Right renal cortex interstitium (tissue), 3 donors: ENCODE results near the gene PCDHA9. TPM values are rescaled to one million over a fixed set of nuclear protein-coding genes. Genes with fewer than 3 reads are reported as not detected.
"Not testable (repeated sequence)": the region's sequence is repeated elsewhere in the genome, so short reads cannot be mapped to it uniquely, and the experiment has no call there.

ENCODE experiments used
- DNase-seq, 3 donors: peaks; one replicate each; pipeline ENCODE4 v3.0.0-alpha.2; 2013; ENCODE audit warnings: low read depth in 3 of 3, low spot score in 2 of 3
- polyA plus RNA-seq, 3 donors: library from polyadenylated mRNA; unstranded; fragments of 120-200 nt; gene quantifications; one replicate each; pipeline ENCODE4 v1.2.1, GENCODE V29; 2013; ENCODE audit not compliant: insufficient read length in 3 of 3

The PCDHA9 gene, protein sequence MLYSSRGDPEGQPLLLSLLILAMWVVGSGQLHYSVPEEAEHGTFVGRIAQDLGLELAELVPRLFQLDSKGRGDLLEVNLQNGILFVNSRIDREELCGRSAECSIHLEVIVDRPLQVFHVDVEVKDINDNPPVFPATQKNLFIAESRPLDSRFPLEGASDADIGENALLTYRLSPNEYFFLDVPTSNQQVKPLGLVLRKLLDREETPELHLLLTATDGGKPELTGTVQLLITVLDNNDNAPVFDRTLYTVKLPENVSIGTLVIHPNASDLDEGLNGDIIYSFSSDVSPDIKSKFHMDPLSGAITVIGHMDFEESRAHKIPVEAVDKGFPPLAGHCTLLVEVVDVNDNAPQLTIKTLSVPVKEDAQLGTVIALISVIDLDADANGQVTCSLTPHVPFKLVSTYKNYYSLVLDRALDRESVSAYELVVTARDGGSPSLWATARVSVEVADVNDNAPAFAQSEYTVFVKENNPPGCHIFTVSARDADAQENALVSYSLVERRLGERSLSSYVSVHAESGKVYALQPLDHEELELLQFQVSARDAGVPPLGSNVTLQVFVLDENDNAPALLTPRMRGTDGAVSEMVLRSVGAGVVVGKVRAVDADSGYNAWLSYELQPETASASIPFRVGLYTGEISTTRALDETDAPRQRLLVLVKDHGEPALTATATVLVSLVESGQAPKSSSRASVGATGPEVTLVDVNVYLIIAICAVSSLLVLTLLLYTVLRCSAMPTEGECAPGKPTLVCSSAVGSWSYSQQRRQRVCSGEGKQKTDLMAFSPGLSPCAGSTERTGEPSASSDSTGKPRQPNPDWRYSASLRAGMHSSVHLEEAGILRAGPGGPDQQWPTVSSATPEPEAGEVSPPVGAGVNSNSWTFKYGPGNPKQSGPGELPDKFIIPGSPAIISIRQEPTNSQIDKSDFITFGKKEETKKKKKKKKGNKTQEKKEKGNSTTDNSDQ
- under 1 TPM in 1 of 3 donors, not detected in 2; 0.03 TPM for polyA plus RNA-seq

DNA sequence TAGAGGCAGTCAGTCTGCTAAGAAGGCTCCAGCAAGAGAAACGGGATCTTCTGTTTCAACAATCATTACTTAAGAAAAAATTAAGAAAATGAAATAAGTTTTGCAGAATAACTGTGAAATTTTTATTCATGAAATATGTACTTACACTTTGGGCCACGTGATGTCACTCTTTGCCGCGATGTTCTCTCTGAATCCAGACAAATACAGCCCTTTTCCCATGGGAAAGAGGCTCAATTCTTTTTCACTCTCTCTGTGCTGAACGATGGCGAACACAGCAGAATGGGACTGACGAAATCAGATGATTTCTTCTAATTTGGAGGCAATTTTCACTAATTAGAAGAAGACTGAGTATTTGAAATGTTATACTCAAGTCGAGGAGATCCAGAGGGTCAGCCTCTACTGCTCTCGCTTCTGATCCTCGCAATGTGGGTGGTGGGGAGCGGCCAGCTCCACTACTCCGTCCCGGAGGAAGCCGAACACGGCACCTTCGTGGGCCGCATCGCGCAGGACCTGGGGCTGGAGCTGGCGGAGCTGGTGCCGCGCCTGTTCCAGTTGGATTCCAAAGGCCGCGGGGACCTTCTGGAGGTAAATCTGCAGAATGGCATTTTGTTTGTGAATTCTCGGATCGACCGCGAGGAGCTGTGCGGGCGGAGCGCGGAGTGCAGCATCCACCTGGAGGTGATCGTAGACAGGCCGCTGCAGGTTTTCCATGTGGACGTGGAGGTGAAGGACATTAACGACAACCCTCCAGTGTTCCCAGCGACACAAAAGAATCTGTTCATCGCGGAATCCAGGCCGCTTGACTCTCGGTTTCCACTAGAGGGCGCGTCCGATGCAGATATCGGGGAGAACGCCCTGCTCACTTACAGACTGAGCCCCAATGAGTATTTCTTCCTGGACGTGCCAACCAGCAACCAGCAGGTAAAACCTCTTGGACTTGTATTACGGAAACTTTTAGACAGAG lies at the start of gene PCDHA9:
TSS of gene PCDHA9 (plus strand) at position 244 of the 964 bp plus-strand sequence. CDS start at position 358, 114 bp downstream.
- DNase-seq, result not testable (repeated sequence)

- no peak for DNase-seq
Measured at GRCh38 chr5:140800816-140801493, 47.2 kb upstream of the PCDHA9 start, which contains the start of gene PCDHA3. Gene PCDHA3 (plus strand): TSS chr5:140801057.

GRCh38 chr5:140801494-140801841 lies 46.7 kb upstream of the PCDHA9 start:
- DNase-seq, result no peak

DNA sequence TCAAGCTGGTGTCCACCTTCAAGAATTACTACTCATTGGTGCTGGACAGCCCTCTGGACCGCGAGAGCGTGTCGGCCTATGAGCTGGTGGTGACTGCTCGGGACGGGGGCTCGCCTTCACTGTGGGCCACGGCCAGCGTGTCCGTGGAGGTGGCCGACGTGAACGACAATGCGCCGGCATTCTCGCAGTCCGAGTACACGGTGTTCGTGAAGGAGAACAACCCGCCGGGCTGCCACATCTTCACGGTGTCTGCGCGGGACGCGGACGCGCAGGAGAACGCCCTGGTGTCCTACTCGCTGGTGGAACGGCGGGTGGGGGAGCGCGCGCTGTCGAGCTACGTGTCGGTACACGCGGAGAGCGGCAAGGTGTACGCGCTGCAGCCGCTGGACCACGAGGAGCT lies 45.8 kb upstream of the PCDHA9 start:
- DNase-seq, result not testable (repeated sequence)

DNA sequence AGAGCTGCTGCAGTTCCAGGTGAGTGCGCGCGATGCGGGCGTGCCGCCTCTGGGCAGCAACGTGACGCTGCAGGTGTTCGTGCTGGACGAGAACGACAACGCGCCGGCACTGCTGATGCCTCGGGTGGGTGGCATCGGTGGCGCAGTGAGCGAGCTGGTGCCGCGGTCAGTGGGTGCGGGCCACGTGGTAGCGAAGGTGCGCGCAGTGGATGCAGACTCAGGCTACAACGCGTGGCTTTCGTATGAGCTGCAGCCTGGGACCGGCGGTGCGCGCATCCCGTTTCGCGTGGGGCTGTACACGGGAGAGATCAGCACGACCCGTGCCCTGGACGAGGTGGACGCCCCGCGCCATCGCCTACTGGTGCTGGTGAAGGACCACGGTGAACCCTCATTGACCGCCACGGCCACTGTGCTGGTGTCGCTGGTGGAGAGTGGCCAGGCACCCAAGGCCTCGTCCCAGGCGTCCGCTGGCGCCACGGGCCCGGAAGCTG lies 45.4 kb upstream of the PCDHA9 start:
- DNase-seq, result no peak

- DNase-seq, result no peak
Measured at GRCh38 chr5:140806834-140807775, 41.1 kb upstream of the PCDHA9 start, which contains the start of gene PCDHA4. Gene PCDHA4 (plus strand): TSS chr5:140807068.

DNA sequence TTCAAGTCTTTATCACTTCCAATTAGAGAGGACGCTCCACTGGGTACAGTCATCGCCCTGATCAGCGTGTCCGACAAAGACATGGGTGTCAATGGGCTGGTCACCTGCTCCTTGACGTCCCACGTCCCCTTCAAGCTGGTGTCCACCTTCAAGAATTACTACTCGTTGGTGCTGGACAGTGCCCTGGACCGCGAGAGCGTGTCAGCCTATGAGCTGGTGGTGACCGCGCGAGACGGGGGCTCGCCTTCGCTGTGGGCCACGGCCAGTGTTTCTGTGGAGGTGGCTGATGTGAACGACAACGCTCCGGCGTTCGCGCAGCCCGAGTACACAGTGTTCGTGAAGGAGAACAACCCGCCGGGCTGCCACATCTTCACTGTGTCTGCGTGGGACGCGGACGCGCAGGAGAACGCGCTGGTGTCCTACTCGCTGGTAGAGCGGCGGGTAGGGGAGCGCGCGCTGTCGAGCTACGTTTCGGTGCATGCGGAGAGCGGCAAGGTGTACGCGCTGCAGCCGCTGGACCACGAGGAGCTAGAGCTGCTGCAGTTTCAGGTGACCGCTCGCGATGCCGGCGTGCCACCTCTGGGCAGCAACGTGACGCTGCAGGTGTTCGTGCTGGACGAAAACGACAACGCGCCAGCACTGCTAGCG lies 39.8 kb upstream of the PCDHA9 start:
- not testable (repeated sequence) for DNase-seq

GRCh38 chr5:140808889-140809291 lies 39.3 kb upstream of the PCDHA9 start:
- no peak for DNase-seq

DNA sequence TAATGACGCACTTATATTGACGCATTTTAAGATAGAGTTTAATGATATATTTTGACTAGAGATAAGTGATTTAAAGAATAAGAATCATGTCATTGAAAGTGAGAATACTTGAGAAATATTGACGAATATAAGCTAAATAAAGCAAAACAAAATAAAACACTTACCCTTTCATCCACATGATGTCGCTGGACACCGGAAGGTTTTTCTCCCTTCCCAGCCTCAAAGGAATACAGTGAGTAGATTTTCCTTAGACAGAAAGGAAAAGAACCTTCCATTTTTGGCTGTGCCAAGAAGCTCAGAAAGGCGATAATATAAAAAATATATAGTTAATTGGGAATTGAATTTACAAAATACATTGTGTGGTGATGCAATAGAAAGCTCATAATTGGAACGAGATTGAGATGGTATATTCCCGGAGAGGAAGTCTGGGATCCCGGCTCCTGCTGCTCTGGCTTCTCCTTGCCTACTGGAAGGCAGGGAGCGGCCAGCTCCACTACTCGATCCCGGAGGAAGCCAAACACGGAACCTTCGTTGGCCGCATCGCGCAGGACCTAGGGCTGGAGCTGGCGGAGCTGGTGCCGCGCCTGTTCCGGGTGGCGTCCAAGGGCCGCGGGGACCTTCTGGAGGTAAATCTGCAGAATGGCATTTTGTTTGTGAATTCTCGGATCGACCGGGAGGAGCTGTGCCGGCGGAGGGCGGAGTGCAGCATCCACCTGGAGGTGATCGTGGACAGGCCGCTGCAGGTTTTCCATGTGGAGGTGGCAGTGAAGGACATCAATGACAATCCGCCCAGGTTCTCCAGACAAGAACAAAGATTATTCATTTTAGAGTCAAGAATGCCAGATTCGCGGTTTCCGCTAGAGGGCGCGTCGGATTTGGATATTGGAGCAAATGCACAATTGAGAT lies 26.6 kb upstream of the PCDHA9 start, which contains the start of gene PCDHA5:
TSS of gene PCDHA5 (plus strand) at position 239 of the 906 bp plus-strand sequence.
- no peak for DNase-seq

DNA sequence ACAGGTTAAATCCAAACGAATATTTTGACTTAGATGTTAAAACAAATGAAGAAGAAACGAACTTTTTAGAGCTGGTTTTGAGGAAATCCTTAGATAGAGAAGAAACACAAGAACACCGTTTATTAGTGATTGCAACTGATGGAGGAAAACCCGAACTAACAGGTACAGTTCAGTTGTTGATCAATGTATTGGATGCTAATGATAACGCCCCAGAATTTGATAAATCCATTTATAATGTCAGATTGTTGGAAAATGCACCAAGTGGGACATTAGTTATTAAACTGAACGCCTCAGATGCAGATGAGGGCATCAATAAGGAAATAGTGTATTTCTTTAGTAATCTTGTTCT lies 25.9 kb upstream of the PCDHA9 start:
- DNase-seq, result no peak

GRCh38 chr5:140822969-140823368 lies 25.2 kb upstream of the PCDHA9 start:
- DNase-seq, result not testable (repeated sequence)

DNA sequence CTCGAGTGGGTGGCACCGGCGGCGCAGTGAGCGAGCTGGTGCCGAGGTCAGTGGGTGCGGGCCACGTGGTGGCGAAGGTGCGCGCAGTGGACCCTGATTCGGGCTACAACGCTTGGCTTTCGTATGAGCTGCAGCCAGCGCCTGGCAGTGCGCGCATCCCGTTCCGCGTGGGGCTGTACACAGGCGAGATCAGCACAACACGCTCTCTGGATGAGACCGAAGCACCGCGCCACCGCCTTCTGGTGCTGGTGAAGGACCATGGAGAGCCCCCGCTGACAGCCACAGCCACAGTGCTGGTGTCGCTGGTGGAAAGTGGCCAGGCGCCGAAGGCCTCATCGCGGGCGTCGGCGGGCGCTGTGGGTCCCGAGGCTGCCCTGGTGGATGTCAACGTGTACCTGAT lies 24.7 kb upstream of the PCDHA9 start:
- no peak for DNase-seq

- no peak for DNase-seq
Measured at GRCh38 chr5:140827704-140828361, 20.3 kb upstream of the PCDHA9 start, which contains the start of gene PCDHA6. Gene PCDHA6 (plus strand): TSS chr5:140827960. CDS start chr5:140828092, 132 bp downstream.

GRCh38 chr5:140828362-140828737 lies 19.8 kb upstream of the PCDHA9 start:
- no peak for DNase-seq

DNA sequence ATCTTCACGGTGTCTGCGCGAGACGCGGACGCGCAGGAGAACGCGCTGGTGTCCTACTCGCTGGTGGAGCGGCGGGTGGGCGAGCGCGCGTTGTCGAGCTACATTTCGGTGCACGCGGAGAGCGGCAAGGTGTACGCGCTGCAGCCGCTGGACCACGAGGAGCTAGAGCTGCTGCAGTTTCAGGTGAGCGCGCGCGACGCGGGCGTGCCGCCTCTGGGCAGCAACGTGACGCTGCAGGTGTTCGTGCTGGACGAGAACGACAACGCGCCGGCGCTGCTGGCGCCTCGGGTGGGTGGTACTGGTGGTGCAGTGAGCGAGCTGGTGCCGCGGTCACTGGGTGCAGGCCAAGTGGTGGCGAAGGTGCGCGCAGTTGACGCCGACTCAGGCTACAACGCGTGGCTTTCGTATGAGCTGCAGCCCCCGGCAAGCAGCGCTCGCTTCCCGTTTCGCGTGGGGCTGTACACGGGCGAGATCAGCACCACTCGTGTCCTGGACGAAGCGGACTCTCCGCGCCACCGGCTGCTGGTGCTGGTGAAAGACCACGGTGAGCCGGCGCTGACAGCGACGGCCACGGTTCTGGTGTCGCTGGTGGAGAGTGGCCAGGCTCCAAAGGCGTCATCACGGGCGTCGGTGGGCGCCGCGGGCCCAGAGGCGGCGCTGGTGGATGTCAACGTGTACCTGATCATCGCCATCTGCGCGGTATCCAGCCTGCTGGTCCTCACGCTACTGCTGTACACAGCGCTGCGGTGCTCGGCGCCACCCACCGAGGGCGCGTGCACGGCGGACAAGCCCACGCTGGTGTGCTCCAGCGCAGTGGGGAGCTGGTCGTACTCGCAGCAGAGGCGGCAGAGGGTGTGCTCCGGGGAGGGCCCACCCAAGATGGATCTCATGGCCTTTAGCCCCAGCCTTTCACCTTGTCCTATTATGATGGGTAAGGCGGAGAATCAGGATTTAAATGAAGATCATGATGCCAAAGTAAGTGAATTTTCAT lies 18.4 kb upstream of the PCDHA9 start:
- DNase-seq, result not testable (repeated sequence)
